Measurements from ENCODE around the gene ANGEL1. TPM values are rescaled to one million over a fixed set of nuclear protein-coding genes. Genes with fewer than 3 reads are reported as not detected.

ANGEL1 gene
- polyA plus RNA-seq, 3 donors: 8.1 to 10.4 (median 8.5) TPM

- H3K4me3 ChIP-seq (replicated peaks in 1 of 3; ENCODE audit: low read depth in 2 of 3, low read length in 3 of 3): no peak overlapping the region
- H3K9ac ChIP-seq (ENCODE audit: insufficient read depth, low read length, poor library complexity, severe bottlenecking): no peak overlapping the region
- peaks cover 0 to 9% of the 10 kb centered on the region in 2 donors for H3K36me3 Mint-ChIP-seq
- TF ChIP-seq CTCF (IDR thresholded peaks at IDR 0.05): no peak
- 93% methylated on average over 6 of the region's 6 CpGs for WGBS (ENCODE audit: insufficient coverage)
- intact Hi-C loops (cut with micrococcal nuclease): no loop called here
- H3K9me3 Mint-ChIP-seq: no peaks in the 10 kb centered on the region
- no peaks in the 10 kb centered on the region for H3K27me3 ChIP-seq (ENCODE audit: control insufficient read depth in 2 of 2, insufficient read depth in 2 of 2, low read length in 2 of 2)
- DNase-seq: no peak
- no peak overlapping the region for H3K4me2 ChIP-seq (replicated peaks; ENCODE audit: extremely low read depth, low read length, poor library complexity, severe bottlenecking)
- no peak overlapping the region for H2AFZ ChIP-seq (ENCODE audit: insufficient read depth, low read depth, low read length, poor library complexity, severe bottlenecking)
- no peak overlapping the region for H3K4me3 Mint-ChIP-seq
- H3K4me1 ChIP-seq (ENCODE audit: control insufficient read depth in 1 of 2, insufficient read depth in 2 of 2, low read length in 2 of 2): peaks cover 31 to 32% of the 10 kb centered on the region in 2 donors
- no peaks in the 10 kb centered on the region for H4K20me1 ChIP-seq (ENCODE audit: insufficient read depth, low read length)
- no peaks in the 10 kb centered on the region for H3K36me3 ChIP-seq (replicated peaks in 1 of 2; ENCODE audit: control insufficient read depth in 1 of 2, insufficient read depth in 2 of 2, low read length in 2 of 2)
- no peak overlapping the region for H3K27ac ChIP-seq (ENCODE audit: low read depth in 1 of 2, low read length in 2 of 2)
- H3K9me3 ChIP-seq (replicated peaks in 1 of 2; ENCODE audit: control insufficient read depth in 1 of 2, insufficient read depth in 1 of 2, low read length in 2 of 2): no peaks in the 10 kb centered on the region
- no peaks in the 10 kb centered on the region for H3K79me2 ChIP-seq (ENCODE audit: insufficient read depth, low read length)
- H3K27me3 Mint-ChIP-seq (ENCODE audit: low read depth in 3 of 3): peaks cover 0 to 2% (median 0%) of the 10 kb centered on the region in 3 donors
- peaks cover 32% of the 10 kb centered on the region for H3K4me1 Mint-ChIP-seq
- H3K27ac Mint-ChIP-seq: no peak overlapping the region
Observed at GRCh38 chr14:76848879-76849278, 36.2 kb upstream of the ANGEL1 start.

GRCh38 chr14:76846331-76847047, 33.8 kb upstream of the ANGEL1 start:
- H3K4me2 ChIP-seq (replicated peaks; ENCODE audit: extremely low read depth, low read length, poor library complexity, severe bottlenecking): peak overlapping the region; percentile 2

More at GRCh38 chr14:76846331-76847047, 33.8 kb upstream of the ANGEL1 start:
- Histone ChIP-seq H3K36me3 (replicated peaks in 1 of 2; ENCODE audit: control insufficient read depth in 1 of 2, insufficient read depth in 2 of 2, low read length in 2 of 2) (no peaks in the 10 kb centered on the region), H3K4me1 (ENCODE audit: control insufficient read depth in 1 of 2, insufficient read depth in 2 of 2, low read length in 2 of 2) (peaks cover 36 to 37% of the 10 kb centered on the region in 2 donors), H3K27me3 (ENCODE audit: control insufficient read depth in 2 of 2, insufficient read depth in 2 of 2, low read length in 2 of 2) (no peaks in the 10 kb centered on the region), H3K4me3 (replicated peaks in 1 of 3; ENCODE audit: low read depth in 2 of 3, low read length in 3 of 3) (no peak overlapping the region), H2AFZ (ENCODE audit: insufficient read depth, low read depth, low read length, poor library complexity, severe bottlenecking) (peak overlapping the region; percentile 17), H3K27ac (ENCODE audit: low read depth in 1 of 2, low read length in 2 of 2) (peak overlapping the region in 1 of 2 donors; percentile 56), H4K20me1 (ENCODE audit: insufficient read depth, low read length) (no peaks in the 10 kb centered on the region), H3K79me2 (ENCODE audit: insufficient read depth, low read length) (no peaks in the 10 kb centered on the region), H3K9ac (ENCODE audit: insufficient read depth, low read length, poor library complexity, severe bottlenecking) (no peak overlapping the region), H3K9me3 (replicated peaks in 1 of 2; ENCODE audit: control insufficient read depth in 1 of 2, insufficient read depth in 1 of 2, low read length in 2 of 2) (no peaks in the 10 kb centered on the region)
- H3K36me3 Mint-ChIP-seq: peaks cover 0 to 3% of the 10 kb centered on the region in 2 donors
- peaks cover 0 to 2% (median 0%) of the 10 kb centered on the region in 3 donors for H3K27me3 Mint-ChIP-seq (ENCODE audit: low read depth in 3 of 3)
- WGBS (ENCODE audit: insufficient coverage): 88% methylated on average over 6 of the region's 7 CpGs
- intact Hi-C loops (cut with micrococcal nuclease): no loop called here
- peak overlapping the region in 1 of 2 donors; percentile 8 for H3K4me3 Mint-ChIP-seq
- H3K9me3 Mint-ChIP-seq: no peaks in the 10 kb centered on the region
- peak overlapping the region; percentile 0 to 71 (median 60) for H3K27ac Mint-ChIP-seq
- DNase-seq: peak; percentile 58 to 76 (median 67)
- peaks cover 32% of the 10 kb centered on the region for H3K4me1 Mint-ChIP-seq
- no peak for TF ChIP-seq CTCF (IDR thresholded peaks at IDR 0.05)
